Femur (tissue), 1 donor: ENCODE results near the gene NOD2.

Source experiments
- DNase-seq: peaks from one replicate; pipeline ENCODE4 v3.0.0-alpha.2; 2017

NOD2 gene

GRCh38 chr16:50671644-50672260, 21.7 kb upstream of the NOD2 start:
- no peak for DNase-seq

GRCh38 chr16:50673496-50674275, 19.7 kb upstream of the NOD2 start:
- DNase-seq = no peak

- DNase-seq = no peak
Observed at GRCh38 chr16:50674831-50675230, 18.6 kb upstream of the NOD2 start.

- no peak for DNase-seq
Observed at GRCh38 chr16:50675686-50676610, 17.5 kb upstream of the NOD2 start.

- DNase-seq = no peak
Observed at GRCh38 chr16:50676684-50677225, 16.7 kb upstream of the NOD2 start.

- no peak for DNase-seq
Observed at GRCh38 chr16:50677351-50677750, 16.1 kb upstream of the NOD2 start.

GRCh38 chr16:50678531-50678930, 14.9 kb upstream of the NOD2 start:
- DNase-seq = no peak

- no peak for DNase-seq
Observed at GRCh38 chr16:50679266-50679665, 14.1 kb upstream of the NOD2 start.

- no peak for DNase-seq
Observed at GRCh38 chr16:50679676-50680555, 13.5 kb upstream of the NOD2 start.

- no peak for DNase-seq
Observed at GRCh38 chr16:50680556-50680893, 12.9 kb upstream of the NOD2 start.

- DNase-seq = peak; percentile 44
Observed at GRCh38 chr16:50681021-50681885, 12.2 kb upstream of the NOD2 start, which contains the start of gene SNX20. Gene SNX20 (minus strand): TSS chr16:50681312. CDS start chr16:50677526, 3,786 bp downstream.

- peak; percentile 56 for DNase-seq
Observed at GRCh38 chr16:50683689-50684374, 9.6 kb upstream of the NOD2 start.

- DNase-seq = no peak
Observed at GRCh38 chr16:50684823-50685461, 8.5 kb upstream of the NOD2 start.

- no peak for DNase-seq
Observed at GRCh38 chr16:50685462-50686063, 7.8 kb upstream of the NOD2 start.

- no peak for DNase-seq
Observed at GRCh38 chr16:50688083-50688482, 5.3 kb upstream of the NOD2 start.

- no peak for DNase-seq
Observed at GRCh38 chr16:50688867-50689266, 4.5 kb upstream of the NOD2 start.

- no peak for DNase-seq
Observed at GRCh38 chr16:50690177-50690576, 3.2 kb upstream of the NOD2 start.

- no peak for DNase-seq
Observed at GRCh38 chr16:50692644-50692998, 785 bp upstream of the NOD2 start.

GRCh38 chr16:50694206-50694605, 800 bp downstream of the NOD2 start:
- DNase-seq = no peak
